DMS 273 (cell line): ENCODE results near the gene ACTRT2.

ENCODE experiments used
- DNase-seq: peaks from one replicate; lab custom pipeline; 2025; ENCODE audit not compliant: unreplicated experiment; lab: John Stamatoyannopoulos, UW

ACTRT2 gene

GRCh38 chr1:3067301-3067670 is 46.0 kb downstream of the ACTRT2 start:
- DNase-seq = no peak

- DNase-seq = no peak
Observed at GRCh38 chr1:3067671-3068563, 46.6 kb downstream of the ACTRT2 start.

GRCh38 chr1:3068564-3069431 is 47.5 kb downstream of the ACTRT2 start, which contains the start of gene PRDM16:
PRDM16 (plus strand) TSS chr1:3069203; CDS start chr1:3069260, 57 bp downstream.
- peak; percentile 62 for DNase-seq

GRCh38 chr1:3069491-3070308 is 48.4 kb downstream of the ACTRT2 start:
- DNase-seq = peak; percentile 64

- no peak for DNase-seq
Observed at GRCh38 chr1:3070309-3070643, 49.0 kb downstream of the ACTRT2 start.

GRCh38 chr1:3070644-3071564 is 49.6 kb downstream of the ACTRT2 start:
- DNase-seq = no peak

- DNase-seq = no peak
Observed at GRCh38 chr1:3071565-3072390, 50.5 kb downstream of the ACTRT2 start.
